ENCODE measurements around the gene PSAT1. TPM values are rescaled to one million over a fixed set of nuclear protein-coding genes. Genes with fewer than 3 reads are reported as not detected.

PSAT1 gene
- total RNA-seq, 1 experiment from 2014 or later: 215 TPM

DNA sequence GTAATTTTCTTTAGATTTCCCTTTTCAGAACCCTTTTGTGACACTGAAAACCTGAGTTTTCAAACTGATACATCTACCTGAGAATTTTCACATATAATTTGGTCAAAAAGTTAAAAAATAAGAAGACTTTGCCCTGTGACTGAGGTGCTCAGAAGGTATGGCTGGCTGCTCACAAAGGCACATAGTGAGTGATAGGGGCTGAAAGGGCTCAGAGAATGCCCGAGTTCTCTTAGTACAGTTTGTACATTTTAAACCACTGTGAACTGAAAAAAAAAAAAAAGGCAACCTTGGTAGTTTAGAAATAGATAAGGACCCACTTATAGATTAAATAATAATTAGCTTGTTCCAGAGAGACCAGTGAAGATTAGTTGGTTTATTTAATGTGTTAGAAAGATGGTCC lies 18.1 kb upstream of the PSAT1 start:
- no CpG with 5 or more reads among the region's 1 CpG for WGBS (ENCODE audit: extremely low coverage, insufficient read length, low lambda C conversion rate)
- Mint-ChIP-seq H3K4me1 (no peaks in the 10 kb centered on the region), H3K36me3 (ENCODE audit: insufficient read depth in 1 of 3, low read depth in 3 of 3) (peaks cover 1 to 8% (median 3%) of the 10 kb centered on the region in 3 experiments; a peak in 6 of 7 replicates), H3K9me3 (peaks cover under 1 to 1% of the 10 kb centered on the region in 2 experiments; a peak in 2 of 5 replicates), H3K4me3 (no peak overlapping the region), H3K27me3 (ENCODE audit: low read depth) (no peaks in the 10 kb centered on the region; the same call in 1 of the 2 replicates), H3K27ac (no peak overlapping the region; a peak in 1 of 7 replicates)
- TF ChIP-seq, protein P1, sequence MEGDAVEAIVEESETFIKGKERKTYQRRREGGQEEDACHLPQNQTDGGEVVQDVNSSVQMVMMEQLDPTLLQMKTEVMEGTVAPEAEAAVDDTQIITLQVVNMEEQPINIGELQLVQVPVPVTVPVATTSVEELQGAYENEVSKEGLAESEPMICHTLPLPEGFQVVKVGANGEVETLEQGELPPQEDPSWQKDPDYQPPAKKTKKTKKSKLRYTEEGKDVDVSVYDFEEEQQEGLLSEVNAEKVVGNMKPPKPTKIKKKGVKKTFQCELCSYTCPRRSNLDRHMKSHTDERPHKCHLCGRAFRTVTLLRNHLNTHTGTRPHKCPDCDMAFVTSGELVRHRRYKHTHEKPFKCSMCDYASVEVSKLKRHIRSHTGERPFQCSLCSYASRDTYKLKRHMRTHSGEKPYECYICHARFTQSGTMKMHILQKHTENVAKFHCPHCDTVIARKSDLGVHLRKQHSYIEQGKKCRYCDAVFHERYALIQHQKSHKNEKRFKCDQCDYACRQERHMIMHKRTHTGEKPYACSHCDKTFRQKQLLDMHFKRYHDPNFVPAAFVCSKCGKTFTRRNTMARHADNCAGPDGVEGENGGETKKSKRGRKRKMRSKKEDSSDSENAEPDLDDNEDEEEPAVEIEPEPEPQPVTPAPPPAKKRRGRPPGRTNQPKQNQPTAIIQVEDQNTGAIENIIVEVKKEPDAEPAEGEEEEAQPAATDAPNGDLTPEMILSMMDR (conservative IDR thresholded peaks at IDR 0.05): no peak
- no peak for DNase-seq
- no peak overlapping the region for H2AFZ ChIP-seq (ENCODE audit: low read length)
- H2AK5ac ChIP-seq (ENCODE audit: insufficient read length, low read length): no peak overlapping the region
- H4K91ac ChIP-seq (ENCODE audit: insufficient read length, low read depth, low read length): no peak overlapping the region
- H3K4me2 ChIP-seq (ENCODE audit: insufficient read depth, insufficient read length, low read length): no peak overlapping the region
- no peaks in the 10 kb centered on the region for H3K79me2 ChIP-seq (ENCODE audit: insufficient read depth, low read length)
- no peaks in the 10 kb centered on the region for H3K79me1 ChIP-seq (ENCODE audit: insufficient read depth, low read depth, low read length, poor library complexity, severe bottlenecking)
- no peak overlapping the region for H2BK15ac ChIP-seq (ENCODE audit: low read depth, low read length)
- no peak overlapping the region for H2BK12ac ChIP-seq (ENCODE audit: insufficient read length, low read depth, low read length)
- H4K5ac ChIP-seq (ENCODE audit: insufficient read length, low read depth, low read length): no peak overlapping the region
- no peak overlapping the region for H3T11ph ChIP-seq (ENCODE audit: low read length)
- no peaks in the 10 kb centered on the region for H3K9me3 ChIP-seq (ENCODE audit: control insufficient read depth, low read depth, low read length)
- no peak overlapping the region for H3K9ac ChIP-seq (ENCODE audit: extremely low read depth, insufficient read length, low read length)
- no peak overlapping the region for H3K23ac ChIP-seq (ENCODE audit: insufficient read length, low read depth, low read length)
- H3K56ac ChIP-seq (ENCODE audit: insufficient read length, low read depth, low read length): no peak overlapping the region
- no peaks in the 10 kb centered on the region for H3K23me2 ChIP-seq (ENCODE audit: insufficient read length, low read depth, low read length, poor library complexity, severe bottlenecking)
- H3K27me3 ChIP-seq (ENCODE audit: insufficient read depth, low read length): no peaks in the 10 kb centered on the region
- H3K4ac ChIP-seq (ENCODE audit: low read depth, low read length): no peak overlapping the region
- H2BK20ac ChIP-seq (ENCODE audit: low read depth, low read length, poor library complexity, severe bottlenecking): no peak overlapping the region
- no peak overlapping the region for H3K27ac ChIP-seq (ENCODE audit: insufficient read length, low read depth, low read length)
- no peak overlapping the region for H3K14ac ChIP-seq (ENCODE audit: insufficient read depth, low read length)
- no peaks in the 10 kb centered on the region for H3K4me1 ChIP-seq (ENCODE audit: insufficient read depth, low read length)
- no peak overlapping the region for H4K8ac ChIP-seq (replicated peaks; ENCODE audit: insufficient read length, low read depth, low read length)
- no peak overlapping the region for H2BK120ac ChIP-seq (ENCODE audit: low read depth, low read length, poor library complexity, severe bottlenecking)
- no peak overlapping the region for H2BK5ac ChIP-seq (ENCODE audit: insufficient read length, low read length)
- no peaks in the 10 kb centered on the region for H4K20me1 ChIP-seq (ENCODE audit: control insufficient read depth, insufficient read depth, insufficient read length)
- H3K18ac ChIP-seq (ENCODE audit: insufficient read length, low read depth, low read length): no peak overlapping the region
